Inflammatory macrophage (primary cell): ENCODE results near the gene TNFSF12.

Source experiments
- DNase-seq, 2 donors: peaks; one replicate each; pipeline ENCODE4 v3.0.0-alpha.2; 2020 to 2022
- total RNA-seq, 18 experiments: gene quantifications; one replicate each; lab custom pipeline; 2026; ENCODE audit warnings: mixed read lengths in 6 of 18, inconsistent platforms in 2 of 18; lab: John Stamatoyannopoulos, UW

Gene TNFSF12, protein sequence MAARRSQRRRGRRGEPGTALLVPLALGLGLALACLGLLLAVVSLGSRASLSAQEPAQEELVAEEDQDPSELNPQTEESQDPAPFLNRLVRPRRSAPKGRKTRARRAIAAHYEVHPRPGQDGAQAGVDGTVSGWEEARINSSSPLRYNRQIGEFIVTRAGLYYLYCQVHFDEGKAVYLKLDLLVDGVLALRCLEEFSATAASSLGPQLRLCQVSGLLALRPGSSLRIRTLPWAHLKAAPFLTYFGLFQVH
- 2.7 to 14.8 (median 5.2) reads per million in 18 experiments for total RNA-seq

DNA sequence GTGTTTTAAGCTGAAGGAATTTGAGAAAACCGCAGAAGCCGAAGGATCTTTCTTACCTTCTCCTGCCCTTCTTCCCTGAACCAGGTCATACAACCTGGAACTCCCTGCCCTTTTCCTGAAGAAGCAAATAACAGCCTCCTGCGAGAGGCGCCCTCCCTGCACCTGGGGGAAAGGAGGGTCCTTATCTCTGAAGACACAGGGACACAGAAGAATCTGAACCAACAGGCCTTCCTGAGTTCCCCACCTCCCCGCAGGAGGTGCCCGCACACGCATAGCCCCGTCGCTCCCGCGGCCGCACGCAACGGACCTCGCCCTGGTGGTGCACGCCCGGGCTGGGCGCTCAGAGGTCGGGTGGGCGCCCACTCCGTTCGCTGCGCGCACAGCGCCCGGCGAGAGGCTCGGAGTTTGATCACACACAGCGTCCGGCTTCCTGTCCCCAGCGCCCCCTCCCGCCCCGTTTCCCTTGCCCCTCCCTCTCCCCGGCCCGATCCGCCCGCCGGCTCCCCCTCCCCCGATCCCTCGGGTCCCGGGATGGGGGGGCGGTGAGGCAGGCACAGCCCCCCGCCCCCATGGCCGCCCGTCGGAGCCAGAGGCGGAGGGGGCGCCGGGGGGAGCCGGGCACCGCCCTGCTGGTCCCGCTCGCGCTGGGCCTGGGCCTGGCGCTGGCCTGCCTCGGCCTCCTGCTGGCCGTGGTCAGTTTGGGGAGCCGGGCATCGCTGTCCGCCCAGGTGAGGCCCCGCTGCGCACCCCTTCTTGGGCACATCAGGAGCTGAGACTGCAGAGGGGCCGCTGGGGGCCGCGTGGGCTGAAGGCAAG is at the start of gene TNFSF12:
Gene TNFSF12 (plus strand): TSS at position 474 of the 816 bp plus-strand sequence. CDS start 96 bp downstream, at position 570.
- DNase-seq = peak; percentile 54 to 68

- no peak for DNase-seq
Measured at GRCh38 chr17:7499161-7499560, 49.7 kb upstream of the TNFSF12 start.

DNA sequence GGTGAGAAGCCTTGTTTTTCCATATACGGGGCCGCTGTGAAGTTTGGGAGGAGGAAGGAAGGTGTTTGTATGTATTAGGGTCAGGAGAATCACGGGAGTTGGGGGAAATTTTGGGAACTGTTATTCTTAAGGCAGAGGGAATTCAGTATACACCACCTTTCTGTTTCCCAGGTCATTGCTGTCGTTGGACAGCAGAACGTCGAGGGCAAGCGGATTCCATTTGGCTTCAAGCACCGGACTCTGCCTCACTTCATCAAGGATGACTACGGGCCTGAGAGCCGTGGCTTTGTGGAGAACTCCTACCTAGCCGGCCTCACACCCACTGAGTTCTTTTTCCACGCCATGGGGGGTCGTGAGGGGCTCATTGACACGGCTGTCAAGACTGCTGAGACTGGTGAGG is 47.1 kb upstream of the TNFSF12 start:
- no peak for DNase-seq

GRCh38 chr17:7502171-7502847 is 46.5 kb upstream of the TNFSF12 start:
- no peak for DNase-seq

DNA sequence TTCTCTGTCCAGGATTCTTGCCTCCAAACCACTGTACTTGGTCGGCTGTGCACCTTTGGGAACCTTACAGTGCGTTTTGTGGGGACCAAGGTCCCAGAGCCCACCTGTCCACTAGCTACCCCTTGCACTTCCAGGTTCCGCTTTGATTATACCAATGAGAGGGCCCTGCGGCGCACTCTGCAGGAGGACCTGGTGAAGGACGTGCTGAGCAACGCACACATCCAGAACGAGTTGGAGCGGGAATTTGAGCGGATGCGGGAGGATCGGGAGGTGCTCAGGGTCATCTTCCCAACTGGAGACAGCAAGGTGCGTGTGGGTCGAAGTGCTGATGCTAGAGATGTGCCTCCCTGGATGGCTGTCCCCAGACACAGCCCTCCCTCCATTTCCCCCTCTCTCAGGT is 45.9 kb upstream of the TNFSF12 start:
- peak in 1 of 2 donors; percentile 6 for DNase-seq

- no peak for DNase-seq
Measured at GRCh38 chr17:7503521-7503920, 45.3 kb upstream of the TNFSF12 start.

DNA sequence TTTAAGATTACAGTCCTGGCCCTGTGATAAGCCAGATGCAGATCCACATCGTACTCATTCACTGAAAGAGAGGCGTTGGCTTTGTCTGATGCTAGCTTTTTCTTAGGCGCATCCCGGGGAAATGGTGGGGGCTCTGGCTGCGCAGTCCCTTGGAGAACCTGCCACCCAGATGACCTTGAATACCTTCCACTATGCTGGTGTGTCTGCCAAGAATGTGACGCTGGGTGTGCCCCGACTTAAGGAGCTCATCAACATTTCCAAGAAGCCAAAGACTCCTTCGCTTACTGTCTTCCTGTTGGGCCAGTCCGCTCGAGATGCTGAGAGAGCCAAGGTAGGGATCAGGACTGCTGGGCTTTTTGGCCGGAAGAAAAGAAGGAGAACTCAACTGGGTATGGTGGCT is 40.7 kb upstream of the TNFSF12 start:
- no peak for DNase-seq

DNA sequence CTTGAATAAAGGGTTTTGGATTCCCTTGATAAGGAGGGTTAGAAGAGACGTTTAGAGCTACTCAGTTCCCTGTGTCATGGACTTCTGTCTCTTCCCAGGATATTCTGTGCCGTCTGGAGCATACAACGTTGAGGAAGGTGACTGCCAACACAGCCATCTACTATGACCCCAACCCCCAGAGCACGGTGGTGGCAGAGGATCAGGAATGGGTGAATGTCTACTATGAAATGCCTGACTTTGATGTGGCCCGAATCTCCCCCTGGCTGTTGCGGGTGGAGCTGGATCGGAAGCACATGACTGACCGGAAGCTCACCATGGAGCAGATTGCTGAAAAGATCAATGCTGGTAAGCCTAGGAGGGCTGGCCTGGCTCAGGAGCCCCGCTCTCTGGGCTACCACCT is 40.0 kb upstream of the TNFSF12 start:
- DNase-seq = no peak

- DNase-seq = no peak
Measured at GRCh38 chr17:7509937-7510336, 38.9 kb upstream of the TNFSF12 start.

DNA sequence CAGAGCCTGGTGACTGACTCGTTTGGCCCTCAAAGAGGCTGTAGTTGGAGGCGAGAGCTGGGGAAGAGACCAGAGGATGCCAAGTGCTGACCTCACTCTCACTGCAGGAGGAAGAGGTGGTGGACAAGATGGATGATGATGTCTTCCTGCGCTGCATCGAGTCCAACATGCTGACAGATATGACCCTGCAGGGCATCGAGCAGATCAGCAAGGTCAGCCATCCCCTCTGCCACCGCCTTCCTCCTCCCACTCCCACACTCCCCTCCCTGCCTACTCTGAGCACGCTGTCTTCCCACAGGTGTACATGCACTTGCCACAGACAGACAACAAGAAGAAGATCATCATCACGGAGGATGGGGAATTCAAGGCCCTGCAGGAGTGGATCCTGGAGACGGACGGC is 37.8 kb upstream of the TNFSF12 start:
- DNase-seq = no peak

DNA sequence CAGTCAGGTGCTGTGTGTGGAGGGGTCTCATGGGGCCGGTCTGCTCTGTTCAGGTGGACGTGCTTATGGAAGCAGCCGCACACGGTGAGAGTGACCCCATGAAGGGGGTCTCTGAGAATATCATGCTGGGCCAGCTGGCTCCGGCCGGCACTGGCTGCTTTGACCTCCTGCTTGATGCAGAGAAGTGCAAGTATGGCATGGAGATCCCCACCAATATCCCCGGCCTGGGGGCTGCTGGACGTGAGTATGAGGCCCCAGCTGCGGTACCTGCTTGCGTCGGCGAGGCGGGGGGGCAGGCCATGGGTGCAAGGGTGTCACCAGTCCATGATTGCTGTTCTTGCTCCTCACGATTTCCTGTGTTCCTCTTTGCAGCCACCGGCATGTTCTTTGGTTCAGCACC is 36.8 kb upstream of the TNFSF12 start:
- DNase-seq = no peak

DNA sequence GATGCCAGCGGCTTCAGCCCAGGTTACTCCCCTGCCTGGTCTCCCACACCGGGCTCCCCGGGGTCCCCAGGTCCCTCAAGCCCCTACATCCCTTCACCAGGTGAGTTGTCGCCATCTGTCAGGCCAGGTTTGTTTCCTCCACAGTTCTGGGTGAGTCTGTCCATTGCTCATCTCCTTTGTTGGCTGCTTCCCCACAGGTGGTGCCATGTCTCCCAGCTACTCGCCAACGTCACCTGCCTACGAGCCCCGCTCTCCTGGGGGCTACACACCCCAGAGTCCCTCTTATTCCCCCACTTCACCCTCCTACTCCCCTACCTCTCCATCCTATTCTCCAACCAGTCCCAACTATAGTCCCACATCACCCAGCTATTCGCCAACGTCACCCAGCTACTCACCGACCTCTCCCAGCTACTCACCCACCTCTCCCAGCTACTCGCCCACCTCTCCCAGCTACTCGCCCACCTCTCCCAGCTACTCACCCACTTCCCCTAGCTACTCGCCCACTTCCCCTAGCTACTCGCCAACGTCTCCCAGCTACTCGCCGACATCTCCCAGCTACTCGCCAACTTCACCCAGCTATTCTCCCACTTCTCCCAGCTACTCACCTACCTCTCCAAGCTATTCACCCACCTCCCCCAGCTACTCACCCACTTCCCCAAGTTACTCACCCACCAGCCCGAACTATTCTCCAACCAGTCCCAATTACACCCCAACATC is 35.9 kb upstream of the TNFSF12 start:
- peak in 1 of 2 donors; percentile 17 for DNase-seq

- peak in 1 of 2 donors; percentile 32 for DNase-seq
Measured at GRCh38 chr17:7513850-7514419, 34.9 kb upstream of the TNFSF12 start.

DNA sequence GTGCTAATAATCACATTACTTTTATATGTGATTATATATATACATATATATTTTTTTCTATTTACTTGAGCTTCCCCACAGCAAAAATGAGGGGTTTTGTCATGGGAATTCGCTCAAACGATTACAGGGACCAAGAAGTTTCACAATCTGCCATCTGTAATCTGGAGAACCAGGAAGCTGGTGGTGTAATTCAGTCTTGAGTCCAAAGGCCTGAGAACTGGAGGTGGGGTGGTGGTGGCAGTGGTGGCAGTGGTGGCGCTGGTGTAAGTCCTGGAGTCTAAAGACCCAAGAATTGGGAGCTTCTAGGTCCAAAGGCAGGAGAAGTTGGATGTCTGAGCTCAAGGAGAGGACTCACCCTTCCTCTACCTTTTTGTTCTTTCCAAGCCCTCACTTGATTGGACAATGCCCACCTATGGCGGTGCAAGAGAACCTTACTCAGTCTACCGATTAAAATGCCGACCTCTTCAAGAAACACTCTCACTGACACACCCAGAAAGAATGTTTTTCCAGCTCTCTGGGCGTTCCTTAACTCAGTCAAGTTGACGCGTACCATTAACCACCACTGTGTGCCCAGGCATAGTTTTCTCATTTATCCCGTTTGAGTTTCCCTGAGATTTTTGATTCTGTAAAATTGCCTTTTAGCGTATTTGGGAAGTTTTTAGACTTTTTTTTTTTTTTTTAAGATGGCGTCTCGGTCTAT is 32.8 kb upstream of the TNFSF12 start:
- peak; percentile 83 to 90 for DNase-seq

DNA sequence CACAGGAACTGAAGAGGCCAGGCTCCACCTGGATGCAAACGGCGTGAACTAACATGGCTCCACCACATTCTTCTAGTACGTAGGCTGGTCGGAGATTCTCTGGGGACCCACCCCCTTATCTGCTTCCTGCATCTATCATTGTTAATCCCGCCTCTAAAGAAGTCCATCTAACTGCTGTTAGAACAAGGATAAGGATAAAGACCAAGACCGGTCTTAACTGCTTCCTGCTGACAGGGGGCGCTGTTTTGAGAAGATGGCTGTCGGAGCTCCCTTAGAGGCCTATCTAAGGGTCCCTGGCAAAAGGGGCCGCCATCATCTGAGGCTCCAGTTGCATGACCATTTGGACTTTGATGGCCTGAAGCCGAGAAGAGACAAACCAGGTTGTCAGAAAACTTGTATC is 25.8 kb upstream of the TNFSF12 start:
- peak; percentile 49 to 59 for DNase-seq

DNA sequence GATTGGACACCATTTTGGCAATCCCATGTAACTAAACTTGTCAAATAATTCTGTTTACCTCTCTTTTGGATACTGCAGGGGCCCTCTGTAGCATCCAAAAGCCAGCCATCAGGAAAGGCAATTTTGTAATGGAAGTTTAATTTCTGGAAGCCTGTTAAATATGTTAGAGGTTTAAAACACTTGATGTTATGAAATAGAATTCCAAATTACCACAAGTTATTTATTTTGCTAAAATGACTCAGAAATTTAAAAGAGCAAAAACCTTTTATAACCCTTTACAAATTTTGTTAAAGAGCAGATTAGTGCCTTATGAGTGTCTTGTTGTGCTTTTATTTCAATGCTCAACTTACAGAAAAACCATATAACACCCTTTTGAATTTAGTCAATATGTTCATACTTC is 20.0 kb upstream of the TNFSF12 start:
- DNase-seq = no peak

DNA sequence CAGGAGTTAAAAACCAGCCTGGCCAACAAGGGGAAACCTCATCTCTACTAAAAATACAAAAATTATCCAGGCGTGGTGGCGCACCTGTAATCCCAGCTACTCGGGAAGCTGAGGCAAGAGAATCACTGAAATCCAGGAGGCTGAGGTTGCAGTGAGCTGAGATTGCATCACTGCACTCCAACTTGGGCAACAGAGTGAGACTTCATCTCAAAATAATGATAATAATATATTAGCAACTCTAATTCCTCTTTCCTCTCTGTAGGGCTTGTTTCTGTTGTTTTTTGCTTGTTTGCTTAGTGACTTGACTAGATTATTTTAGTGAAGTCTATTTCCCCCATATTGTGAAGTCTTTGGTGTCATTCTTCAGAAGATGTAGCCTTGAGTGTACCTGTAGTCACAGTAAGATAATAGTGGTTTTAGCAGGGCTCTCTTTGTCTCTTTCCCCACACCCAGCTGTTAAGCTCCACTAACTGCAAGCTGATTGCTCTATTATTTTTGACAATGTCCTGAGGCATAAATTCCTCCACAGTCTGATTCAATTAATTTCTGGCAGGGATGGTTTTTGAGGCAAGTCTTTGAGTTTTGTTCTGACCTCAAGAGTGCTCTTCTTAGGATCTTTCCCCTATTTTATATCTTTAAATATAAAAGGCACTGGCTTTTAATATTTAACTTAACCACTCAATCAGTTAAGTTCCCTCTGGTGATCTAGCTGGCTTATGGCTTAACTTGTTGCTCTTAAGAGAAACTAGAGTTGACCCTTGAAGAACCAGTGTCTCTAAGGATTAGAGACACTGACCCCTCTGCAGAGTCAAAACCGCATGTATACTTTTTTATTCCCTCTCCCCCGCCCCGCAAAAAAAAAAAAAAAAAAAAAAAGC is 18.6 kb upstream of the TNFSF12 start:
- peak; percentile 29 to 68 for DNase-seq

GRCh38 chr17:7538050-7538449 is 10.8 kb upstream of the TNFSF12 start:
- DNase-seq = no peak

DNA sequence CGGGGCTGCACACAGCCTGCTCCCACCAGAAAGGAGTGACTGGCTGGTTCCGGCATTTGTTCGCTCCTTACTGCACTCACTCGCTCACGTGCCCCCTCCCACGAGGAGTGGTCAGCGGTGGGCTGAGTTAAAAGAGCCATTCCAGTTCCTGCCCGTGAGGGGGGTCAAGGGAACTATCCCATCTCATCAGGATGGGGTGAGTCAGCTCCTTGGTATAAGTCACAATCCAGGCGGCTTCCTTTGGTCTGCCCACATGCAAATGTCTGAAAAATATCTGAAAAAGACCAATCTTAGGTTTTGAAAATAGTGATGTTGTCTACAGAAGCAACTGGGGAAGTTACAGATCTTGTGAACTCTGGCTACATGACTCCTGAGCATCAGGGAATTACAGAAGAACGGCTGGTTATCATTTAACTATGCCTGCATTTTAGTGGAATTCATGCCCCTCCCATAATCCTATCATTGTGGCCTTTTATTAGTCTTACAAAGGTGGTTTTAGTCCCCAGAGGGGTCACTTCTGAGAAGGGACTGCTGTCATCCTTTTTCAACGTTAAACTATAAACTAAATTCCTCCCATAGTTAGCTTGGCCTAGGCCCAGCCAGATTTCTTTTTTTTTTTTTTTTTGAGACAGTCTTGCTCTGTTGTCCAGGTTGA is 9.8 kb upstream of the TNFSF12 start:
- DNase-seq = no peak

DNA sequence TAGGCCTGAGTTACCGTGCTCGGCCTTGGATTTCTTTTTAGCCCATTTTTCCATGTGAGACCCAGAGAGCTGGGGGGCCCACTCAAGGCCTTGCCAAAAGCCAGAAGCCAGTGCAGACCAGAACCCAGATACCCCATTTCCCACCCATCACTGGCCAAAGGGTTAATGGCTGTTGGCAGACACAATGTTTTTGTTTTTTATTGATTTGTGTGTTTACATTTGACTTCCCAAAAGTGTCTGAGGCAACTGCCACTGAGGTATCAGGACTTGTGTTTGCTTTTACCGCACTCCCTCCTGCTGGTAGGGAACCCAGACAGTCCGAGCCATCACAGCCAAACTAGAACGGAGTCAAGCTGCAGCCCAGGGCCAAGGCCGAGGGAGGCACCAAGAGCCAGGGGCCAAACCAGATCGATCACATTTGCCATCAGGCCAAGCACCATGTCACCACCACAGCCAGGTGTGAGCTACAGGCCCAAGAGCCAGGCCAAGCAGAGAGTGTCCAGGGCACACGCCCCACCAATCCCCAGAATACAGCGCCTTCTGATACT is 7.7 kb upstream of the TNFSF12 start:
- no peak for DNase-seq
